NCI-H187 treated with DMSO at 0.1 percent for 48 hours (cell line): ENCODE results near the gene TOM1.
A peak's percentile ranks its signal among the peaks of the same experiment; 100 is the strongest.
"Not testable (repeated sequence)": the region's sequence is repeated elsewhere in the genome, so short reads cannot be mapped to it uniquely, and the experiment has no call there.

Experiments used
- DNase-seq: peaks from one replicate; lab custom pipeline; 2025; lab: John Stamatoyannopoulos, UW

The TOM1 gene

GRCh38 chr22:35345808-35346505 lies 46.3 kb downstream of the TOM1 start:
- DNase-seq = no peak

- no peak for DNase-seq
Observed at GRCh38 chr22:35346596-35347220, 47.0 kb downstream of the TOM1 start.

GRCh38 chr22:35347462-35347861 lies 47.8 kb downstream of the TOM1 start:
- DNase-seq = no peak

GRCh38 chr22:35348026-35348590 lies 48.4 kb downstream of the TOM1 start:
- no peak for DNase-seq

GRCh38 chr22:35348703-35349102 lies 49.0 kb downstream of the TOM1 start:
- DNase-seq = no peak

- DNase-seq = no peak
Observed at GRCh38 chr22:35349368-35349703, 49.6 kb downstream of the TOM1 start.

GRCh38 chr22:35349704-35350538 lies 50.2 kb downstream of the TOM1 start:
- no peak for DNase-seq

- peak; percentile 27 for DNase-seq
Observed at GRCh38 chr22:35350539-35351503, 51.1 kb downstream of the TOM1 start.

- DNase-seq = no peak
Observed at GRCh38 chr22:35352214-35353111, 52.8 kb downstream of the TOM1 start.

- no peak for DNase-seq
Observed at GRCh38 chr22:35353318-35353717, 53.6 kb downstream of the TOM1 start.

GRCh38 chr22:35354068-35354467 lies 54.4 kb downstream of the TOM1 start:
- DNase-seq = no peak

- no peak for DNase-seq
Observed at GRCh38 chr22:35357883-35358621, 58.4 kb downstream of the TOM1 start.

GRCh38 chr22:35359380-35360065 lies 59.8 kb downstream of the TOM1 start:
- DNase-seq = no peak

GRCh38 chr22:35361001-35361558 lies 61.4 kb downstream of the TOM1 start:
- no peak for DNase-seq

- DNase-seq = no peak
Observed at GRCh38 chr22:35363566-35364086, 63.9 kb downstream of the TOM1 start.

GRCh38 chr22:35364230-35364629 lies 64.5 kb downstream of the TOM1 start:
- not testable (repeated sequence) for DNase-seq

- no peak for DNase-seq
Observed at GRCh38 chr22:35367331-35367886, 67.7 kb downstream of the TOM1 start.

- no peak for DNase-seq
Observed at GRCh38 chr22:35368386-35368785, 68.7 kb downstream of the TOM1 start.
